Measurements from ENCODE around the gene IL22RA2. TPM values are rescaled to one million over a fixed set of nuclear protein-coding genes. Genes with fewer than 3 reads are reported as not detected.

IL22RA2 gene
- total and polyA plus RNA-seq, 2 of the 13 experiments (the other 11 are each of a cell fraction or from before 2014, with no cell fraction given), result not detected

DNA sequence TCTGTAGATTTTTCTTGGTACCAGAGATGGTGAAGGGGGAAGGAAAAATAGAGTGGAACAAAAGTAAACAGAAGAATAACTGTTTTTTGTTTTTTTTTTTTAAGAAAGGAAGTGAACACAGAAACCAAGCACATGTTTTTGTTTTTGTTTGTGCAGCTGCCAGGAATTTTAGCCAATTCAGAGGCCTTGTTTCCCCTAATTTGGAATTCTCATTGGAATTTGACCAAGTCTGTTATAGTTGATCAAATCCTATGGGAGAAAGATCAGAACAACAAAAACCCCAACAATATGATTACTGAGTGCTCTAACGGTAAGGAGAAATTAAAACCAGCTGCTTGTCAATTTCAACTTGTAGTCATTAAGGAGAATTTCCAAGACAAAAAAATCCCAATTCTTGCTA is 18.2 kb upstream of the IL22RA2 start:
- BruUV-seq (replicated peaks), result no TSS peak
- ChIA-PET POLR2A (no interaction called here), CTCF (ENCODE audit: low intra/inter-chr PET ratio, low total read pairs) (no interaction called here)
- in situ Hi-C loops (cut with HindIII; ENCODE audit: extremely low pct_ligation_motif_present, low pct_unique_long_range_greater_than_20kb) (no loop called here), intact Hi-C loops (cut with micrococcal nuclease; ENCODE audit: unreplicated experiment) (no loop called here)
- no peak for FAIRE-seq
- TF ChIP-seq, protein P1, sequence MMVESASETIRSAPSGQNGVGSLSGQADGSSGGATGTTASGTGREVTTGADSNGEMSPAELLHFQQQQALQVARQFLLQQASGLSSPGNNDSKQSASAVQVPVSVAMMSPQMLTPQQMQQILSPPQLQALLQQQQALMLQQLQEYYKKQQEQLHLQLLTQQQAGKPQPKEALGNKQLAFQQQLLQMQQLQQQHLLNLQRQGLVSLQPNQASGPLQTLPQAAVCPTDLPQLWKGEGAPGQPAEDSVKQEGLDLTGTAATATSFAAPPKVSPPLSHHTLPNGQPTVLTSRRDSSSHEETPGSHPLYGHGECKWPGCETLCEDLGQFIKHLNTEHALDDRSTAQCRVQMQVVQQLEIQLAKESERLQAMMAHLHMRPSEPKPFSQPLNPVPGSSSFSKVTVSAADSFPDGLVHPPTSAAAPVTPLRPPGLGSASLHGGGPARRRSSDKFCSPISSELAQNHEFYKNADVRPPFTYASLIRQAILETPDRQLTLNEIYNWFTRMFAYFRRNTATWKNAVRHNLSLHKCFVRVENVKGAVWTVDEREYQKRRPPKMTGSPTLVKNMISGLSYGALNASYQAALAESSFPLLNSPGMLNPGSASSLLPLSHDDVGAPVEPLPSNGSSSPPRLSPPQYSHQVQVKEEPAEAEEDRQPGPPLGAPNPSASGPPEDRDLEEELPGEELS (CRISPR knock-in tag; IDR thresholded peaks at IDR 0.05), result no peak
- TF ChIP-seq, protein P2, sequence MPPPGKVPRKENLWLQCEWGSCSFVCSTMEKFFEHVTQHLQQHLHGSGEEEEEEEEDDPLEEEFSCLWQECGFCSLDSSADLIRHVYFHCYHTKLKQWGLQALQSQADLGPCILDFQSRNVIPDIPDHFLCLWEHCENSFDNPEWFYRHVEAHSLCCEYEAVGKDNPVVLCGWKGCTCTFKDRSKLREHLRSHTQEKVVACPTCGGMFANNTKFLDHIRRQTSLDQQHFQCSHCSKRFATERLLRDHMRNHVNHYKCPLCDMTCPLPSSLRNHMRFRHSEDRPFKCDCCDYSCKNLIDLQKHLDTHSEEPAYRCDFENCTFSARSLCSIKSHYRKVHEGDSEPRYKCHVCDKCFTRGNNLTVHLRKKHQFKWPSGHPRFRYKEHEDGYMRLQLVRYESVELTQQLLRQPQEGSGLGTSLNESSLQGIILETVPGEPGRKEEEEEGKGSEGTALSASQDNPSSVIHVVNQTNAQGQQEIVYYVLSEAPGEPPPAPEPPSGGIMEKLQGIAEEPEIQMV (CRISPR knock-in tag; IDR thresholded peaks at IDR 0.05; ENCODE audit: low read depth), result no peak
- TF ChIP-seq HDAC6 (IDR thresholded peaks at IDR 0.05; ENCODE audit: low read depth, low read length) (no peak), BRCA1 (CRISPR knock-in tag; IDR thresholded peaks at IDR 0.05) (no peak)
- TF ChIP-seq, protein P3, sequence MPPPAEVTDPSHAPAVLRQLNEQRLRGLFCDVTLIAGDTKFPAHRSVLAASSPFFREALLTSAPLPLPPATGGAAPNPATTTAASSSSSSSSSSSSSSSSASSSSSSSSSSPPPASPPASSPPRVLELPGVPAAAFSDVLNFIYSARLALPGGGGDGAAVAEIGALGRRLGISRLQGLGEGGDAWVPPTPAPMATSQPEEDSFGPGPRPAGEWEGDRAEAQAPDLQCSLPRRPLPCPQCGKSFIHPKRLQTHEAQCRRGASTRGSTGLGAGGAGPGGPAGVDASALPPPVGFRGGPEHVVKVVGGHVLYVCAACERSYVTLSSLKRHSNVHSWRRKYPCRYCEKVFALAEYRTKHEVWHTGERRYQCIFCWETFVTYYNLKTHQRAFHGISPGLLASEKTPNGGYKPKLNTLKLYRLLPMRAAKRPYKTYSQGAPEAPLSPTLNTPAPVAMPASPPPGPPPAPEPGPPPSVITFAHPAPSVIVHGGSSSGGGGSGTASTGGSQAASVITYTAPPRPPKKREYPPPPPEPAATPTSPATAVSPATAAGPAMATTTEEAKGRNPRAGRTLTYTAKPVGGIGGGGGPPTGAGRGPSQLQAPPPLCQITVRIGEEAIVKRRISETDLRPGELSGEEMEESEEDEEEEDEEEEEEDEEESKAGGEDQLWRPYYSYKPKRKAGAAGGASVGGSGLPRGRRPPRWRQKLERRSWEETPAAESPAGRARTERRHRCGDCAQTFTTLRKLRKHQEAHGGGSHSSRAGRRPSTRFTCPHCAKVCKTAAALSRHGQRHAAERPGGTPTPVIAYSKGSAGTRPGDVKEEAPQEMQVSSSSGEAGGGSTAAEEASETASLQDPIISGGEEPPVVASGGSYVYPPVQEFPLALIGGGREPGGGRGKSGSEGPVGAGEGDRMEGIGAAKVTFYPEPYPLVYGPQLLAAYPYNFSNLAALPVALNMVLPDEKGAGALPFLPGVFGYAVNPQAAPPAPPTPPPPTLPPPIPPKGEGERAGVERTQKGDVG (CRISPR knock-in tag; IDR thresholded peaks at IDR 0.05; ENCODE audit: borderline replicate concordance), result no peak
- 3% methylated on average over 1 of the region's 1 CpG for whole genome bisulfite sequencing (ENCODE audit: low lambda C conversion rate)
- no peak overlapping the region for H3K9ac ChIP-seq (ENCODE audit: insufficient read depth, low read depth, low read length)
- H4K20me1 ChIP-seq (ENCODE audit: insufficient read depth, low read length), result no peaks in the 10 kb centered on the region
- DNase-seq (ENCODE audit: low spot score), result no peak
- H3K27ac ChIP-seq (ENCODE audit: extremely low read length, insufficient read depth, low read length), result no peak overlapping the region
- H2AFZ ChIP-seq (ENCODE audit: low read length), result no peak overlapping the region
- H3K4me3 ChIP-seq (replicated peaks in 1 of 3; ENCODE audit: insufficient read depth in 1 of 3, low read depth in 2 of 3, low read length in 3 of 3), result no peak overlapping the region
- ATAC-seq, result no peak
- no peaks in the 10 kb centered on the region for H3K27me3 ChIP-seq (ENCODE audit: control insufficient read depth in 1 of 2, insufficient read depth in 2 of 2, low read length in 2 of 2)
- H3K4me1 ChIP-seq (ENCODE audit: insufficient read depth, low read length), result no peaks in the 10 kb centered on the region
- H3K9me3 ChIP-seq (ENCODE audit: low read length), result peaks cover 40% of the 10 kb centered on the region
- no peaks in the 10 kb centered on the region for H3K36me3 ChIP-seq (replicated peaks in 1 of 2; ENCODE audit: control insufficient read depth in 1 of 2, insufficient read depth in 2 of 2, low read length in 2 of 2)
- H3K4me2 ChIP-seq (ENCODE audit: low read depth, low read length), result no peak overlapping the region
- no peaks in the 10 kb centered on the region for H3K79me2 ChIP-seq (ENCODE audit: insufficient read depth, low read length)

Data from HepG2 (cell line).